T-helper 22 cell (primary cell): ENCODE data around the gene GAL3ST2.

Experiments used
- DNase-seq: peaks from one replicate; pipeline ENCODE4 v3.0.0-alpha.2; 2020; ENCODE audit warnings: low read depth

Gene GAL3ST2

DNA sequence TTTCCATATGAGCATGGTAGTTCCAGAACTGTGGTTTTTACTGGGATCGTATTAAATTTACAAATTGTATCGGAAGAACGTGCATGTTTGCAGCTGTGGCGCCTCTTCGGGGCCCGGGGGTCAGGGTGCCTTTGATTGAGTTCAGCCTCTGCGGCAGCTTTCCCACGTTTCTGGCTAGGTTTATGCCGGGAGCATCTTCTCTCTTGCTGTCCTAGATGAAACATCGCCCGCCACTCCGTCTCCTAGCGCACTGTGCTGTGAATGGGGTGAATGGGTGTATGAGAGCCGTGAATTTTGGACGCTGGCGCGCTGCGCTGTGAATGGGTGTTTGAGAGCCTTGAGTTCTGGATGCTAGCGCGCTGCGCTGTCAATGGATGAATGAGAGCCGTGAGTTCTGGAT lies 69.8 kb downstream of the GAL3ST2 start:
- no peak for DNase-seq

DNA sequence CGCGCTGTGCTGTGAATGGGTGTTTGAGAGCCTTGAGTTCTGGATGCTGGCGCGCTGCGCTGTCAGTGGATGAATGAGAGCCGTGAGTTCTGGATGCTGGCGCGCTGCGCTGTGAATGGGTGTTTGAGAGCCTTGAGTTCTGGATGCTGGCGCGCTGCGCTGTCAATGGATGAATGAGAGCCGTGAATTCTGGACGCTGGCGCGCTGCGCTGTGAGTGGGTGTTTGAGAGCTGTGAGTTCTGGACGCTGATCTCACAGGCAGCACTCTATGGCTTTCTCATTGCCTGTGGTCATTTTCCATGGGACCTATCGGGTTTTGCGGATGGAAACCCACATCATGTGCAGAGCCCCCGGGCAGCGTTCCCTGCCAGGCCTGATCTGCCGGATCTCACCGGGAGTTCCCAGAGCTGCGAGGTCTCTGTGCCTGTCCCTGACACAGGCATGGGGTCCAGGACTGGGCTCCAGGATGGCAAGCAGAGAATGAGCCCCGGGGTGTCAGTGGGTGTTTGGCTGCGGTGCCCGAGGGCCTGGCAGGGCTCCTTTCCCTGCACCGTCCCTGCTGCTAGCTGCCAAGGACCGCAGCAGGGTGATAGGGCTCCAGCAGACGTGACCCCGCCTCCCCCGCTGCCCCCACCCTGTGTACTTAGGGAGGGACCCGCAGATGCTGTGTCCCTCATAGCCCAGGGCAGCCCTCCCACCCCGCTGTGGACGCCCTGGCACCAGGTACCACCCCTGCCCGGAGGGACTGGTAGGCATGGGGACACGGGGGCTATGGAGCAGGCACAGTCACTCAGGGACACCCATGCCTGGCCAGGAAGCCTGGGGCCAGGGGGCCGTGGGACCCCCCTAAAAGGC lies 72.4 kb downstream of the GAL3ST2 start:
- no peak for DNase-seq

DNA sequence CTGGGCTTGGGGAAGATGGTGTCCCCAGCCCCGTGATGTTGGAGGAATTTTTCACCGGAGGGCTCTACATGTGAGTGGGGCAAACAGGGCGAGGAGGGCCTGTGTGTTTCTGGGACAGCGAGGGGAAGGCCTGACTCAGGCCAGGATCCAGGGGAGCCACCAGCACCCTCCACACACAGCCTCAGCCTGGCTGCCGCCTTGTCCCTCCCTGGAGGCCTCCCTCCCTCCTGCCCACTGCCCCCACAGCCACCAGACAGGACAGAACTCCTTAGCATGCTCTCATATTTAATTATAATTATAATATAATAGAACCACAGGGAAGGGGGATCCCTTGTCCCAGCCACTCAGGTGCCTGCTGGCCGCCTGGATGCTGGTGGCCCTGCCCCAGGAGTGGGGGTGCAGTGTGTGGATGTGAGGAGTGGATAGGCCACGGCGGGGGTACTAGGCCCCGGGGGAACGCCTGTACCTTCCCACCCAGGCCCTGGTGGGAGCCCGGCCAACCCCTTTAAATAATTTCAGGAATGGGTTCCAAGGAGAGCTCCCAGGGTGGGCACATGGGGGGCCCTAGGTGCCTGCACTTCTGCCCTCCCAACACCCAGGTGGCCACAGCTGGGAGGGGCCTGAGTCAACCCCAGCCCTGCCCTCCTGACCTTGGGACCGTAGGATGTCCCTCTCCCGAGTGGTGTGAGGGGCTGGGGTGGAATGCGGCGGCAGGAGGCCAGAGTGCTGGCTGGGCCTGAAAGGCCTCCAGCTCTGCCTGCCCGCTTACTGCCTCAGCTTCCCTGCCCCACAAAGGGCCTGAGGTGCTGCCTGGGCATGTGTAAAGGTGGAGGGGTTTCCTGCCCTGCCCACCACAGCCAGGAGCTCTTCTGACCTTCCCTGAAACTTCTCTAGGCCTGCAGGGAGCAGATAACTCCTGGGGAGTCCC lies 73.3 kb downstream of the GAL3ST2 start:
- DNase-seq, result no peak

DNA sequence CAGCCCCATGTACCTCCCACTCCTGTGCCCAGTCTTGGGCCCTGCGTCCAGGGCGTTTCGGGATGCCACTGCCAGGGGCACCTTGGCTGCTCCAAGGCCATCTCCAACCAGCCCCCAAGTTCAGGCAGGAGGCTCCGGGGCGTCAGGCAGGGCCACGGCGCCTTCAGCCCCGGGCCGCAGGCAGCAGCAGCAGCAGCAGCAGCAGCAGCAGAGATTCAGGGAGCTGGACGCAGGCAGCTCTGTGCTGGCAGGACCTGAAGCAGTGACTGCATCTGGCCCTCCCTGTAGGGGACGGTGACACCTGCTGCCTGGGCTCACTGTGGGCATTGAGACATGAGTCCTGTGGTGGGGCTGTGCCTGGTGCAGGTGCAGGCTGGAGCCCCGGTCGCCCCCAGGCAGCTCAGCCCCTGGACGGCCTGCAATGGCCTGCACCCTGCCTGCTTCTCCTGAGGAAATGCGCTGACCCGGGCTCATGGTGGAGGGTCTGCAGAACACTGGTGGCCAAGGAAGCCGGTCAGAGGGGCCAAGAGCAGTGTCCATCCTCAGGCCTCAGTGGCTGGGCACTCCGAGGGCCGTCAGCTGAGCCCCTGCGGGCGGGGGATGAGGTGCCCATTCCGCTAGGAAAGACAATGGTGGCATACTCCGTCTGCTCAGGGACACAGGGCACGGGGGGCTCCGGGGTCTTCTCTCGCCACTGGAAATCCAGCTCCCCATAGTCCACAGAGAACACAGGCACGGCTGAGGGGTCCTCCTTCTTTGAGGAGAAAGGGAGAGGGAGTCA lies 74.1 kb downstream of the GAL3ST2 start:
- DNase-seq, result no peak

DNA sequence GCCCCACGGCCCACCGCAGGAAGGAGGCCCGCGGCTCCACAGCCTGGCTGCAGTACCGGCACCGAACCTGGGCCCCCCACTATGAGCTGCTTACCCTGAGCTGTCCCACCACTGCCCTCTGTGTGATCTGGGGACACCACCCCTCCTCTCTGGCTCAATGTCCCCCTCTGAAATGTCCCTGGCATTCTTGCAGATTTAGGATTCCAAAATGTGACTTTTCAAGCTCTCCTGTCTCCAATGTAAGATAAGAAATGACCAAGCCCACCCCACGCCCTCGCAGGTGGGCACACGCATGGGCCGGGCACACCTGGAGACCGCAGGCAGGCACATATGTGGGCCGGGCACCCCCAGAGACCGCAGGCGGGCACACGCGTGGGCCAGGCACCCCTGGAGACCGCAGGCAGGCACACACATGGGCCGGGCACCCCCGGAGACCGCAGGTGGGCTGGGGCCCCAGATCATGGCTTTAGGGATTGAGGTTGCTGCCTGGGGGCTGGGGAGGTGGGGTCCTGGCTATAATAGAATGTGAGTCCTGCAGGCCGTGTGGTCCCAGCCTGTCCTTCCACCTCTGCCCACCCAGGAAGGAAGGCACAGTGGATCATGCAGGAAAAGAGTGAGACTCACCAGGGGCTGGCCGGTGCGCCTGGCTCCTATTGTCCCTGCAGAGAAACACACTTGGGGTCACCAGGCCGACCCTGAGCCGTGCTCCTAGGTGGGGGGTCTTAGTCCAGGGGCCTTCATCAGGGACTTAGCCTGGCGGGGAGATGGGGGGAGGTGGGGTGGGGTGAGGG lies 74.9 kb downstream of the GAL3ST2 start:
- no peak for DNase-seq

DNA sequence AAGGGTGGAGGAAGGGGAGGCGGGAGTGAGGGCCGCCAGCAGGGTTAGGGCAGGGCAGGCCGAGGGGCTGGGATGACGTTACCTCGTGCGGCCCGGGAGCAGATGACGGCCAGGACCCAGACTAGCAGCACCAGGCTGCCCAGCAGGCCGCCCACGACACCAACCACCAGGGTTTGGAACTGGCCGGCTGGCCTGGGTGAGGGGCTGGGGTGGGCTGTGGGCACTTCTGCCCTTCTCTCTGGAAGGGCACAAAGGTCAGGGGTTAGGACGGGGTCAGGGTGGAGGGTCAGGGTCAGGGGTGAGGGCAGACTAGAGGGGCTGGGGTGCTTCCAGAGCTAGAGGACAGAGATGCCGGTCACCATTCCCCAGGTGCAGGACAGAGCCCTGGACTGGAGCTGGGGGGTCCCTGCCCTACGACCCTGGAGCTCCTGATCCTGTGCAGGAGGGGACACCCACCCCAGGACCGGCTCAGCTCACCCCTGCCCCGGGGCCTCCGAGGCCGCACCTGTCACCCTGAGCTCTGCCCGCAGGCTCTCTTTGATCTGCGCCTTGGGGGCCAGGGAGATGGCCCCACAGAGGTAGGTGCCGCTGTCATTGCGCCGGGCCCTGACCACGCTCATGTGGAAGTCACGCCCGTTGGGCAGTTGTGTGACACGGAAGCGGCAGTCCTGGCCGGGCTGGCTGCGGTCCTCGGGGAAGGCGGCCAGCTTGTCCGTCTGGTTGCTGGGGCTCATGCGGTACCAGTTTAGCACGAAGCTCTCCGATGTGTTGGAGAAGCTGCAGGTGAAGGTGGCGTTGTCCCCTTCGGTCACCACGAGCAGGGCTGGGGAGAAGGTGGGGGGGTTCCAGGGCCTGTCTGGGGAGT lies 75.7 kb downstream of the GAL3ST2 start:
- DNase-seq, result no peak

DNA sequence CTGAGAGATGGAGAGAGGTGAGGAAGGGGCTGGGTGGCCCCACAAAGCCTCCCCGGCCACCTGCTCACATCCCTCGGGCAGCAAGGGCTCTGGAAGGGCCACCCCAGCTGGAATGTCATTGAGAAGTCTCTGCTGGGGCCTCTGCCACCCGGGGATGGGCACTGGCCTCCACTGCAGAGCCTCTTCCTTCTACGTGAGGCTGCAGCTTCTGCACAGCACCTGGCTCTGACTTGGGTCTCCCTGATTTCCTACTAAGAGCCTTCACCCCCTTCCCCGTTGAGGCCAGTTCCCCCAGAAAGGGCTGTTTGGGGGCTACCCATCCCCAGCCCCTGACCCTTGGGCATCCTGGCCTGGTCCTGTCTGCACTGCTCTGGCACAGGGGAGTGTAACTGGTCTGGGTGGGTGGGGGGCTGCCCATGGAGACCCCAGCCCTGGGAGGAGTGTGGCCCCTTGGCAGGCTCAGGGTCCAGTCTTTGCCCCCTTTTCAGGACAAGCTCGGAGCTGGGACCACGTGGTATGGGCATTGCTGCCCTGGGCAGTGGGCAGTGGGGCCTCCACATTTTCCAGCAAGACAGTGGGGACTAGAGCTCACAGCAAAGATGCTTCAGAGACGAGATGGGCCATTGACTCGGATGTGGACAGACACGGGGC lies 76.5 kb downstream of the GAL3ST2 start:
- no peak for DNase-seq
